ENCODE measurements around the gene PACSIN2. TPM values are rescaled to one million over a fixed set of nuclear protein-coding genes. Genes with fewer than 3 reads are reported as not detected.

Gene PACSIN2
- total RNA-seq, 1 experiment from 2014 or later = 70.5 TPM

GRCh38 chr22:42856865-42857704 is 157.9 kb downstream of the PACSIN2 start, which contains the start of gene ARFGAP3 (continued):
- TF ChIP-seq PREB (CRISPR knock-in tag; IDR thresholded peaks at IDR 0.05; ENCODE audit: borderline replicate concordance) (peak; percentile 84; the same call in 1 of the 2 replicates), RELA (CRISPR knock-in tag; IDR thresholded peaks at IDR 0.05; ENCODE audit: borderline replicate concordance) (peak; percentile 98), PRDM15 (CRISPR knock-in tag; IDR thresholded peaks at IDR 0.05) (peak; percentile 62), ZNF396 (CRISPR knock-in tag; IDR thresholded peaks at IDR 0.05; ENCODE audit: borderline replicate concordance) (no peak), ELF4 (CRISPR knock-in tag; IDR thresholded peaks at IDR 0.05; ENCODE audit: low read depth) (peak; percentile 91; the same call in 1 of the 2 replicates), CTCF (IDR thresholded peaks at IDR 0.05) (no peak), TEAD4 (CRISPR knock-in tag; IDR thresholded peaks at IDR 0.05) (peak; percentile 83), ZNF532 (CRISPR knock-in tag; IDR thresholded peaks at IDR 0.05; ENCODE audit: borderline replicate concordance) (no peak), JUN (CRISPR knock-in tag; IDR thresholded peaks at IDR 0.05) (peak; percentile 94; the same call in 1 of the 2 replicates), STAT6 (CRISPR knock-in tag; conservative IDR thresholded peaks at IDR 0.05; ENCODE audit: low read depth) (no peak), ZNF425 (CRISPR knock-in tag; conservative IDR thresholded peaks at IDR 0.05) (no peak), KAT7 (CRISPR knock-in tag; IDR thresholded peaks at IDR 0.05; ENCODE audit: borderline replicate concordance) (0 out of 2 replicates have a peak, but pooled peaks have one; percentile 73), NFE2L1 (CRISPR knock-in tag; IDR thresholded peaks at IDR 0.05) (peak; percentile 98), ZBTB21 (CRISPR knock-in tag; IDR thresholded peaks at IDR 0.05; ENCODE audit: borderline replicate concordance) (peak; percentile 96), SMAD4 (CRISPR knock-in tag; IDR thresholded peaks at IDR 0.05) (peak; percentile 92), FOXP4 (CRISPR knock-in tag; IDR thresholded peaks at IDR 0.05) (peak; percentile 99), TCF7 (CRISPR knock-in tag; IDR thresholded peaks at IDR 0.05; ENCODE audit: low read depth) (peak; percentile 95), FOXJ3 (CRISPR knock-in tag; IDR thresholded peaks at IDR 0.05; ENCODE audit: borderline replicate concordance) (no peak), OVOL2 (CRISPR knock-in tag; IDR thresholded peaks at IDR 0.05; ENCODE audit: borderline replicate concordance) (no peak)
